HepG2 (cell line): Measurements from ENCODE around the gene TBKBP1. TPM values are rescaled to one million over a fixed set of nuclear protein-coding genes. Genes with fewer than 3 reads are reported as not detected.

Experiments
- ARID2 ChIP-seq: sonication (generic); formaldehyde crosslinking; IDR thresholded peaks from 2 replicates; pipeline ENCODE4 v1.8.1; 2022; ENCODE audit warnings: mild to moderate bottlenecking, missing genetic modification reagents, borderline replicate concordance
- HNRNPL ChIP-seq: fragments of 200-400 bp; formaldehyde crosslinking; IDR thresholded peaks from 2 replicates; pipeline ENCODE4 v1.6.1; 2017; ENCODE audit warnings: mild to moderate bottlenecking, low read depth, low read length
- KLF15 ChIP-seq: sonication (generic); formaldehyde crosslinking; IDR thresholded peaks from 2 replicates; pipeline ENCODE4 v1.8.1; 2023; ENCODE audit warnings: borderline replicate concordance, mild to moderate bottlenecking, inconsistent platforms, missing genetic modification reagents, mixed read lengths
- MBNL3 ChIP-seq: fragments of 250-450 bp; sonication (Bioruptor Pico); conservative IDR thresholded peaks from 2 replicates; pipeline ENCODE4 v1.8.0; 2022; ENCODE audit warnings: mild to moderate bottlenecking, inconsistent platforms
- NFE2L2 ChIP-seq: fragments of 150-350 bp; IDR thresholded peaks from 2 replicates; pipeline ENCODE4 v1.6.1; 2014; ENCODE audit warnings: low read length
- RAD21 ChIP-seq: fragments of 450-650 bp; formaldehyde crosslinking; IDR thresholded peaks from 2 replicates; pipeline ENCODE4 v1.5.0; 2020; ENCODE audit warnings: mild to moderate bottlenecking
- RARA ChIP-seq: IDR thresholded peaks from 2 replicates; pipeline ENCODE4 v1.6.1; 2016; ENCODE audit warnings: missing genetic modification reagents, missing compliant biosample characterization
- RORA ChIP-seq: sonication (generic); formaldehyde crosslinking; IDR thresholded peaks from 2 replicates; pipeline ENCODE4 v1.5.0; 2020; ENCODE audit warnings: mild to moderate bottlenecking, missing genetic modification reagents, moderate library complexity
- TAF1 ChIP-seq: sonication (generic); formaldehyde crosslinking; IDR thresholded peaks from 2 replicates; pipeline ENCODE4 v1.4.0; 2020; ENCODE audit warnings: missing genetic modification reagents
- TARDBP ChIP-seq: sonication (generic); formaldehyde crosslinking; IDR thresholded peaks from 2 replicates; pipeline ENCODE4 v1.8.0; 2022; ENCODE audit warnings: mild to moderate bottlenecking, missing genetic modification reagents
- TGIF2 ChIP-seq: IDR thresholded peaks from 2 replicates; pipeline ENCODE4 v1.6.1; 2016; ENCODE audit warnings: control low read depth, missing compliant biosample characterization
- ZNF101 ChIP-seq: sonication (generic); formaldehyde crosslinking; IDR thresholded peaks from 2 replicates; pipeline ENCODE4 v1.4.0; 2020; ENCODE audit warnings: mild to moderate bottlenecking, low read depth, missing genetic modification reagents, borderline replicate concordance
- ZNF138 ChIP-seq: sonication (generic); formaldehyde crosslinking; IDR thresholded peaks from 2 replicates; pipeline ENCODE4 v1.5.0; 2020; ENCODE audit warnings: mild to moderate bottlenecking, low read depth, missing genetic modification reagents
- ZNF17 ChIP-seq: sonication (generic); formaldehyde crosslinking; IDR thresholded peaks from 2 replicates; pipeline ENCODE4 v1.5.0; 2020; ENCODE audit warnings: mild to moderate bottlenecking, missing genetic modification reagents
- ZNF382 ChIP-seq: sonication (generic); formaldehyde crosslinking; IDR thresholded peaks from 2 replicates; pipeline ENCODE4 v1.5.0; 2020; ENCODE audit warnings: missing genetic modification reagents, mild to moderate bottlenecking, borderline replicate concordance
- ZNF446 ChIP-seq: sonication (generic); formaldehyde crosslinking; IDR thresholded peaks from 2 replicates; pipeline ENCODE4 v1.5.0; 2020; ENCODE audit warnings: mild to moderate bottlenecking, missing genetic modification reagents
- ZNF607 ChIP-seq: sonication (generic); formaldehyde crosslinking; IDR thresholded peaks from 2 replicates; pipeline ENCODE4 v1.5.1; 2020; ENCODE audit warnings: missing genetic modification reagents, mild to moderate bottlenecking, borderline replicate concordance
- ZNF660 ChIP-seq: sonication (generic); formaldehyde crosslinking; IDR thresholded peaks from 2 replicates; pipeline ENCODE4 v1.5.1; 2020; ENCODE audit warnings: mild to moderate bottlenecking, low read depth, missing genetic modification reagents, borderline replicate concordance
- ZNF775 ChIP-seq: sonication (generic); formaldehyde crosslinking; IDR thresholded peaks from 2 replicates; pipeline ENCODE4 v1.4.0; 2020; ENCODE audit warnings: missing genetic modification reagents, mild to moderate bottlenecking, moderate library complexity, borderline replicate concordance
- ZNF841 ChIP-seq: sonication (generic); formaldehyde crosslinking; IDR thresholded peaks from 2 replicates; pipeline ENCODE4 v1.8.1; 2023; ENCODE audit warnings: missing genetic modification reagents, borderline replicate concordance
- polyA plus RNA-seq, 8 experiments: library from polyadenylated mRNA; depleted of rRNA in 3 of 8; stranded (reverse) in 7 of 8; unstranded in 1 of 8; fragments of >200 nt; fragmentation: Illumina TruSeq in 4 of 8; extraction: Trizol in 4 of 8; gene quantifications; 2 replicates each; pipeline versions ENCODE4 v1.2.1 to v1.2.3, GENCODE V29; 2011 to 2016; ENCODE audit warnings: low read depth in 4 of 8, missing spikeins in 1 of 8, mixed read lengths in 1 of 8; ENCODE audit not compliant: insufficient read depth in 1 of 8
- total RNA-seq, 5 experiments: library from RNA; depleted of rRNA; stranded (reverse); fragments of >200 nt; fragmentation: Illumina TruSeq; extraction: Trizol; gene quantifications; 2 replicates each; pipeline ENCODE4 v1.2.3, GENCODE V29; 2016; ENCODE audit warnings: low read depth in 1 of 5
- TF ChIP-seq, protein P1 (sequence below): sonication (generic); formaldehyde crosslinking; IDR thresholded peaks from 2 replicates; pipeline ENCODE4 v1.8.0; 2022; ENCODE audit warnings: missing genetic modification reagents, low read depth, mild to moderate bottlenecking, borderline replicate concordance
- TF ChIP-seq, protein P2 (sequence below): sonication (generic); formaldehyde crosslinking; IDR thresholded peaks from 2 replicates; pipeline ENCODE4 v1.8.1; 2023; ENCODE audit warnings: missing genetic modification reagents, mild to moderate bottlenecking, borderline replicate concordance
- TF ChIP-seq, protein P3 (sequence below): sonication (generic); formaldehyde crosslinking; IDR thresholded peaks from 2 replicates; pipeline ENCODE4 v1.5.0; 2020; ENCODE audit warnings: mild to moderate bottlenecking, missing genetic modification reagents
- TF ChIP-seq, protein P4 (sequence below): sonication (generic); formaldehyde crosslinking; IDR thresholded peaks from 2 replicates; pipeline ENCODE4 v1.4.0; 2020; ENCODE audit warnings: missing genetic modification reagents, borderline replicate concordance

The TBKBP1 gene
- total and polyA plus RNA-seq, 2 of the 13 experiments (the other 11 are each of a cell fraction or from before 2014, with no cell fraction given), result 2.6 to 7.0 TPM

DNA sequence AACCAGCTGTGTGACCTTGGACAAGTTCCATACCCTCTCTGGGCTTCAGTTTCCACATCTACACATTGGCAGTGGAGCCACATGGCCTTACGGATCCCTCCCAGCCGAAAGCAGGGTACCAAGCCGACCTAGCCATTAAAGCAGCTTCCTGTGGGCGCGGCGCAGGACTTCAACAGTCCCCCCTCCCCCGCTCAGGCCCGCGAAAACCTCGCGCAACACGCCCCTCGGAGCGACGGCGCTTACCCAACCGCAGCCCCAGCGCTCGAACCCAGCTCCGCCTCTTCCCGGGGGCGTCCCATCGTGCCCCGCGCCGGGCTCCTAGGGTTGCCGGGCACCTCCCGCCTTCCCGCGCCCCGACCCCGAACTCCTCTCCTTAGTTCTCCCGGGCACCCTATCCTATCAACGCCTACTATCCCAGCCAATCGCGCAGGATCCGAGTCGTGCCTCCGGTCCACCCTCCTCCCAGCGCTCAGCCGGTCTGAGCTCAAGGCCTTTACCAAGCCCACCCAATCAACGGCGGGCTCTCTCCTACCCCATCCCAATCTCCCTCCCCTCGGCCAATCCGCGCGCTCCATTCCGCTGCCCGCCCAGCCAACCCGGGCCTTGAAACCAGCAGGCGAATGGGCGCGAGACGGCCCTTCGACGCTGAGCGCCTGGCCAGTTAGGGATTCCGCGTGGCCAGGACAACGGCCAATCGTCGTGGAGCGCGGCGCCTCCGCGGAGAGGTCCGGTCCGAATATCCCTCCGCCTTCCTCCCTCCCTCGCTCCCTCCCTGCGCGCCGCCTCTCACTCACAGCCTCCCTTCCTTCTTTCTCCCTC, 44.6 kb upstream of the TBKBP1 start, which contains the start of gene KPNB1 (continued):
- TF ChIP-seq, protein P1, sequence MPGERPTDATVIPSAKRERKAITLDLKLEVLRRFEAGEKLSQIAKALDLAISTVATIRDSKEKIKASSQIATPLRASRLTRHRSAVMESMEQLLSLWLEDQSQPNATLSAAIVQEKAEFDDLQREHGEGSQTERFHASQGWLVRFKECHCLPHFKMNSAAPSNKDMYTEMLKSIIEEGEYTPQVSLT (CRISPR knock-in tag), result no peak
- TF ChIP-seq KLF15 (CRISPR knock-in tag) (peak; percentile 71; the same call in 1 of the 2 replicates), RARA (CRISPR knock-in tag) (peak; percentile 66), MBNL3 (CRISPR knock-in tag) (no peak), HNRNPL (no peak; the same call in 1 of the 2 replicates), TARDBP (CRISPR knock-in tag) (peak; percentile 78; the same call in 1 of the 2 replicates), ZNF138 (CRISPR knock-in tag) (peak; percentile 96; the same call in 1 of the 2 replicates), ZNF841 (CRISPR knock-in tag) (no peak; the same call in 1 of the 2 replicates), ZNF607 (CRISPR knock-in tag) (peak; percentile 10; the same call in 1 of the 2 replicates), ZNF660 (CRISPR knock-in tag) (no peak), RAD21 (CRISPR knock-in tag) (peak; percentile 41), ZNF775 (CRISPR knock-in tag) (0 out of 2 replicates have a peak, but pooled peaks have one; percentile 49), TAF1 (CRISPR knock-in tag) (peak; percentile 89), ZNF446 (peak; percentile 95), ZNF17 (CRISPR knock-in tag) (no peak), ZNF101 (CRISPR knock-in tag) (peak; percentile 91; the same call in 1 of the 2 replicates), ZNF382 (CRISPR knock-in tag) (no peak), NFE2L2 (no peak), ARID2 (no peak; the same call in 1 of the 2 replicates), TGIF2 (peak; percentile 92), RORA (CRISPR knock-in tag) (no peak)
- TF ChIP-seq, protein P2, sequence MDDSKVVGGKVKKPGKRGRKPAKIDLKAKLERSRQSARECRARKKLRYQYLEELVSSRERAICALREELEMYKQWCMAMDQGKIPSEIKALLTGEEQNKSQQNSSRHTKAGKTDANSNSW (CRISPR knock-in tag), result peak; percentile 96; the same call in 1 of the 2 replicates
- TF ChIP-seq, protein P3, sequence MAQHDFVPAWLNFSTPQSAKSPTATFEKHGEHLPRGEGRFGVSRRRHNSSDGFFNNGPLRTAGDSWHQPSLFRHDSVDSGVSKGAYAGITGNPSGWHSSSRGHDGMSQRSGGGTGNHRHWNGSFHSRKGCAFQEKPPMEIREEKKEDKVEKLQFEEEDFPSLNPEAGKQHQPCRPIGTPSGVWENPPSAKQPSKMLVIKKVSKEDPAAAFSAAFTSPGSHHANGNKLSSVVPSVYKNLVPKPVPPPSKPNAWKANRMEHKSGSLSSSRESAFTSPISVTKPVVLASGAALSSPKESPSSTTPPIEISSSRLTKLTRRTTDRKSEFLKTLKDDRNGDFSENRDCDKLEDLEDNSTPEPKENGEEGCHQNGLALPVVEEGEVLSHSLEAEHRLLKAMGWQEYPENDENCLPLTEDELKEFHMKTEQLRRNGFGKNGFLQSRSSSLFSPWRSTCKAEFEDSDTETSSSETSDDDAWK, result no peak
- TF ChIP-seq, protein P4, sequence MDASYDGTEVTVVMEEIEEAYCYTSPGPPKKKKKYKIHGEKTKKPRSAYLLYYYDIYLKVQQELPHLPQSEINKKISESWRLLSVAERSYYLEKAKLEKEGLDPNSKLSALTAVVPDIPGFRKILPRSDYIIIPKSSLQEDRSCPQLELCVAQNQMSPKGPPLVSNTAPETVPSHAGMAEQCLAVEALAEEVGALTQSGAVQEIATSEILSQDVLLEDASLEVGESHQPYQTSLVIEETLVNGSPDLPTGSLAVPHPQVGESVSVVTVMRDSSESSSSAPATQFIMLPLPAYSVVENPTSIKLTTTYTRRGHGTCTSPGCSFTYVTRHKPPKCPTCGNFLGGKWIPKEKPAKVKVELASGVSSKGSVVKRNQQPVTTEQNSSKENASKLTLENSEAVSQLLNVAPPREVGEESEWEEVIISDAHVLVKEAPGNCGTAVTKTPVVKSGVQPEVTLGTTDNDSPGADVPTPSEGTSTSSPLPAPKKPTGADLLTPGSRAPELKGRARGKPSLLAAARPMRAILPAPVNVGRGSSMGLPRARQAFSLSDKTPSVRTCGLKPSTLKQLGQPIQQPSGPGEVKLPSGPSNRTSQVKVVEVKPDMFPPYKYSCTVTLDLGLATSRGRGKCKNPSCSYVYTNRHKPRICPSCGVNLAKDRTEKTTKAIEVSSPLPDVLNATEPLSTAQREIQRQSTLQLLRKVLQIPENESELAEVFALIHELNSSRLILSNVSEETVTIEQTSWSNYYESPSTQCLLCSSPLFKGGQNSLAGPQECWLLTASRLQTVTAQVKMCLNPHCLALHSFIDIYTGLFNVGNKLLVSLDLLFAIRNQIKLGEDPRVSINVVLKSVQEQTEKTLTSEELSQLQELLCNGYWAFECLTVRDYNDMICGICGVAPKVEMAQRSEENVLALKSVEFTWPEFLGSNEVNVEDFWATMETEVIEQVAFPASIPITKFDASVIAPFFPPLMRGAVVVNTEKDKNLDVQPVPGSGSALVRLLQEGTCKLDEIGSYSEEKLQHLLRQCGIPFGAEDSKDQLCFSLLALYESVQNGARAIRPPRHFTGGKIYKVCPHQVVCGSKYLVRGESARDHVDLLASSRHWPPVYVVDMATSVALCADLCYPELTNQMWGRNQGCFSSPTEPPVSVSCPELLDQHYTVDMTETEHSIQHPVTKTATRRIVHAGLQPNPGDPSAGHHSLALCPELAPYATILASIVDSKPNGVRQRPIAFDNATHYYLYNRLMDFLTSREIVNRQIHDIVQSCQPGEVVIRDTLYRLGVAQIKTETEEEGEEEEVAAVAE, result peak; percentile 98
